AG04449 (cell line): ENCODE measurements around the gene CDC73.
"Not testable (repeated sequence)": the region's sequence is repeated elsewhere in the genome, so short reads cannot be mapped to it uniquely, and the experiment has no call there.

Experiments
- CTCF ChIA-PET: fragments of 350-600 bp; formaldehyde crosslinking; extraction: SDS; loops from one replicate; lab custom pipeline; 2021; ENCODE audit warnings: antibody characterized with exemption; lab: Yijun Ruan, JAX
- POLR2A ChIA-PET: fragments of 400-600, 350-600 bp; formaldehyde crosslinking; extraction: SDS; loops from one replicate; lab custom pipeline; 2020; ENCODE audit warnings: antibody characterized with exemption, inconsistent platforms; lab: Yijun Ruan, JAX
- DNase-seq: peaks from one replicate; pipeline ENCODE4 v3.0.0-alpha.2; 2010; ENCODE audit warnings: low read depth, low spot score
- H3K4me3 ChIP-seq: 2 replicates; pipeline ENCODE4 v1.5.1; 2011; ENCODE audit warnings: low read depth, mild to moderate bottlenecking, control low read depth, low read length
- CTCF ChIP-seq: IDR thresholded peaks from one replicate; pipeline ENCODE4 v1.5.1; 2011; ENCODE audit warnings: mild to moderate bottlenecking, moderate library complexity, low read length, control low read depth, inconsistent platforms; ENCODE audit not compliant: insufficient read depth; ENCODE audit errors: missing control alignments

The CDC73 gene

DNA sequence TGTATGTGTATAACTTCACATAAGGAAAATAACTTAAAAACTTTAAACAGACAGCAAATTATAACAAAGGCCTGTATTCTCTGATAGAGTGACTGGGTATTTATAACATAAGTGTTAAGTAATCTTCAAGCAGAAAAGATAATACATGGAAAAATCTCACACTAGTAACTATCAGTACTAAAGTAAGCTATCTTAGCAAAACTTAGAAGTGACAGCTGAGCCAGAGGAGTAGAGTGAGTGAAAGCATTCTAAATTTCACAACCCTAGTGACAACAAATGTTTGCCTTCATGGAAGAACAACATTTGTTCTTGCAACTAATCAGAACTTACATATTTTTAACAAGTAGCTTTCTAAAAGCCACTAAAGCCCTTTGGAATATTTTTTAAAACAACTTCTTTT lies 139.1 kb downstream of the CDC73 start:
- POLR2A ChIA-PET = interaction anchor here (0.7 kb wide), 1 partner anchor 44 kb away, joined by 4 read pairs; no protein-coding TSS in a partner anchor
- no peak for TF ChIP-seq CTCF
- no peak overlapping the region for H3K4me3 ChIP-seq
- no peak for DNase-seq
- CTCF ChIA-PET = no interaction called here

DNA sequence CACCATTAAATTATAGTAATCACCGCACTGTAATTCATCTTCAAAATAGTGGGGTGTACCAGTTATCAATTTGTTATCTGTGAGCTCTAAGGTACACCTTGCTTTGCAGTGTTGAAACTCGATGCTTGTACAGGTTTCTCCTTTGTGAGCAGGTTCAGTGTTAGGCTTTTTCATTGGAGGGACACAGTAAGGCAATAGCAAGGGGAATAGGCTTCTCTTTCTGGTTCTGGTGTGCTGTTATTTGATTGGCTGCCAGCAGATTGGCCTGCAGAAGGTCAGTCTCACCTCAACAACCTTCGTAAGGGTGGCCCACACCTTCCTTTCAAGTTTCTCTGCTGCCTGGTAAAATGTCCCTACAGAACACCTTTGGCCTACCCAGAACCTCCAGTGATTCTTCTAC lies 140.8 kb downstream of the CDC73 start:
- ChIA-PET POLR2A (no interaction called here), CTCF (interaction anchor here (1.5 kb wide), 1 partner anchor 8 kb away, joined by 5 read pairs; no protein-coding TSS in a partner anchor)
- H3K4me3 ChIP-seq = no peak overlapping the region
- TF ChIP-seq CTCF = no peak
- no peak for DNase-seq

GRCh38 chr1:193264313-193265065 lies 142.7 kb downstream of the CDC73 start:
- POLR2A ChIA-PET = no interaction called here
- CTCF ChIA-PET = interaction anchor here (1.0 kb wide), 1 partner anchor 8 kb away, joined by 4 read pairs; no protein-coding TSS in a partner anchor
- H3K4me3 ChIP-seq = no peak overlapping the region
- TF ChIP-seq CTCF = no peak
- DNase-seq = no peak

DNA sequence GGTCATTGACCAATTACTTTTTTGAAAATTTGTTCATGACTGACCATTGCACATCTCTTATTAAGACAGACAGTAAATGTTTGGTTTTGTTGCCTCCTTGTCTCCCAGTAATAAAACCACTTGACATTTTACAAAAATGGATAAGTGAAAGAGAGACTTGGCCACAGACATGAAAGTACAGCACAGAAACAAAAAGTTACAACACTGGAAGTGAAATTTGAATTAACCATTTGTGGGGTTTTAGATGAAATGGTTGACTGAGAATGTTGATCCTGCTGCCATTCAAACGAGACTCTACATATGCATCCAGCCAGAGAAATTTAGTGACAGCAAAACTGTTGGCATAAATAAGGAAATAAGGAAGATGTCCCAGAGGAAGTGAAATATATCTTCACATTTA lies 143.9 kb downstream of the CDC73 start:
- TF ChIP-seq CTCF = no peak
- ChIA-PET POLR2A (no interaction called here), CTCF (no interaction called here)
- no peak for DNase-seq
- H3K4me3 ChIP-seq = no peak overlapping the region

DNA sequence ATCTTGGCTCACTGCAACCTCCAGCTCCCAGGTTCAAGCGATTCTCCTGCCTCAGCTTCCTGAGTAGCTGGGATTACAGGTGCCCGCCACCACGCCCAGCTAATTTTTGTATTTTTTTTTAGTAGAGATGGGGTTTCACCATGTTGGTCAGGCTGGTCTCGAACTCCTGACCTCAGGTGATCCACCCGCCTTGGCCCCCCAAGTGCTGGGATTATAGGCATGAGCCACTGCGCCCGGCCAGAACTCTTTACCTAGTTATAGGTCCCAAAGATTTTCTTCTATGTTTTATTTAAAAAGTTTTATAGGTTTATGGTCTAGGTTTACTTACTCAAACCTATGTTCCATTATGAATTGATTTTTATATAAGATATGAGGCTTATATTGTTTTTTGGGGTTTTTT lies 145.0 kb downstream of the CDC73 start:
- DNase-seq, H3K4me3 ChIP-seq, POLR2A ChIA-PET, CTCF ChIA-PET: not testable (repeated sequence)

DNA sequence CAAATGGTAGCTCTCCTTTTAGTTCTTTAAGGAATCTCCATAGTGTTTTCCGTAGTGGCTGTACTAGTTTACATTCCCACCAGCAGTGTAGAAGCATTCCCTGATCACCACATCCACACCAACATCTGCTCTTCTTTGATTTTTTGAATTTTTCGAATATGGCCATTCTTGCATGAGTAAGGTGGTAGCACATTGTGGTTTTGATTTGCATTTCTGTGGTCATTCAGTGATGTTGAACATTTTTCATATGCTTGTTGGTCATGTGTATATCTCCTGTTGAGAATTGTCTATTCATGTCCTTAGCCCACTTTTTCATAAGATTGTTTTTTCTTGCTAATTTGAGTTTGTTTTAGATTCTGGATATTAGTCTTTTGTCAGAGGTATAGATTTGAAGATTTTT lies 149.2 kb downstream of the CDC73 start:
- H3K4me3 ChIP-seq = no peak overlapping the region
- no peak for TF ChIP-seq CTCF
- peak; percentile 89 for DNase-seq
- CTCF ChIA-PET = interaction anchor here (1.4 kb wide), 1 partner anchor 9 kb away, joined by 5 read pairs; no protein-coding TSS in a partner anchor
- POLR2A ChIA-PET = no interaction called here
